Naive thymus-derived CD4-positive, alpha-beta T cell (primary cell): ENCODE data around the gene TULP1. TPM values are rescaled to one million over a fixed set of nuclear protein-coding genes. Genes with fewer than 3 reads are reported as not detected.

Source experiments
- ATAC-seq: fragments of 150-1000 bp; cut with Tn5 transposase; 2 replicates; pipeline ENCODE4 v1.10.0; 2021; ENCODE audit warnings: mild to moderate bottlenecking, moderate library complexity
- CTCF ChIA-PET: fragments of 350-600 bp; sonication (Branson Sonifier 250); formaldehyde crosslinking; loops from one replicate; lab custom pipeline; 2021; ENCODE audit warnings: antibody characterized with exemption; lab: Charles Lee
- POLR2A ChIA-PET: fragments of 350-600 bp; sonication (Branson Sonifier 250); formaldehyde crosslinking; loops from one replicate; lab custom pipeline; 2021; ENCODE audit warnings: antibody characterized with exemption, inconsistent platforms; lab: Charles Lee
- DNase-seq, 9 donors: peaks; one replicate each; pipeline versions ENCODE4 v3.0.0 to v3.0.0-alpha.2; 2020 to 2022; ENCODE audit warnings: mixed read lengths in 1 of 9
- H3K27ac ChIP-seq: one replicate; pipeline ENCODE4 v1.7.0; 2013; ENCODE audit warnings: mild to moderate bottlenecking, low read depth, low read length, moderate library complexity
- H3K27me3 ChIP-seq, 2 donors: one replicate each; pipeline ENCODE4 v1.7.0; 2013; ENCODE audit warnings: low read length in 2 of 2, mild to moderate bottlenecking in 2 of 2, moderate library complexity in 2 of 2; ENCODE audit not compliant: control insufficient read depth in 2 of 2, insufficient read depth in 2 of 2
- H3K36me3 ChIP-seq, 3 experiments: 1 replicate in 2 of 3; 2 replicates in 1 of 3; pipeline ENCODE4 v1.7.0; 2013; ENCODE audit warnings: low read length in 3 of 3, mild to moderate bottlenecking in 3 of 3, moderate library complexity in 1 of 3; ENCODE audit not compliant: insufficient read depth in 3 of 3, control insufficient read depth in 2 of 3
- H3K4me1 ChIP-seq, 2 donors: one replicate each; pipeline ENCODE4 v1.7.0; 2013; ENCODE audit warnings: low read length in 2 of 2, mild to moderate bottlenecking in 2 of 2, moderate library complexity in 1 of 2; ENCODE audit not compliant: control insufficient read depth in 2 of 2, insufficient read depth in 2 of 2
- H3K4me3 ChIP-seq: 2 replicates; pipeline ENCODE4 v1.7.0; 2013; ENCODE audit warnings: mild to moderate bottlenecking, low read length
- H3K9me3 ChIP-seq, 3 experiments: 1 replicate in 2 of 3; 2 replicates in 1 of 3; pipeline ENCODE4 v1.7.0; 2013; ENCODE audit warnings: low read length in 3 of 3; ENCODE audit not compliant: control insufficient read depth in 2 of 3
- H3K27ac Mint-ChIP-seq, 9 donors: one replicate each; pipeline ENCODE4 v1.8.0; 2020 to 2022; ENCODE audit warnings: mixed read lengths in 9 of 9, mild to moderate bottlenecking in 8 of 9, moderate library complexity in 5 of 9, inconsistent platforms in 2 of 9
- H3K27me3 Mint-ChIP-seq, 5 donors: one replicate each; pipeline ENCODE4 v1.8.0; 2021 to 2022; ENCODE audit warnings: mixed read lengths in 5 of 5, mild to moderate bottlenecking in 1 of 5
- H3K36me3 Mint-ChIP-seq, 5 donors: one replicate each; pipeline ENCODE4 v1.8.0; 2020 to 2022; ENCODE audit warnings: mixed read lengths in 5 of 5, mild to moderate bottlenecking in 3 of 5, inconsistent platforms in 1 of 5
- H3K4me1 Mint-ChIP-seq, 7 donors: one replicate each; pipeline ENCODE4 v1.8.0; 2020 to 2022; ENCODE audit warnings: mixed read lengths in 7 of 7, mild to moderate bottlenecking in 3 of 7, inconsistent platforms in 1 of 7
- H3K4me3 Mint-ChIP-seq, 10 donors: one replicate each; pipeline ENCODE4 v1.8.0; 2020 to 2022; ENCODE audit warnings: mild to moderate bottlenecking in 10 of 10, mixed read lengths in 10 of 10, moderate library complexity in 6 of 10, inconsistent platforms in 2 of 10
- H3K9me3 Mint-ChIP-seq, 11 donors: one replicate each; pipeline ENCODE4 v1.8.0; 2020 to 2022; ENCODE audit warnings: mixed read lengths in 11 of 11, mild to moderate bottlenecking in 4 of 11, inconsistent platforms in 1 of 11, moderate library complexity in 1 of 11
- intact Hi-C, 2 donors: fragments of 100-400 bp; cut with micrococcal nuclease; formaldehyde crosslinking; loops; one replicate each; pipeline ENCODE4 v1.15.1; 2023
- polyA plus RNA-seq, 2 donors: library from polyadenylated mRNA; unstranded; fragments of 300-500 nt; fragmentation: Illumina TruSeq; gene quantifications; one replicate each; pipeline ENCODE4 v1.2.3, GENCODE V29; 2021
- total RNA-seq, 6 experiments: library from RNA in 5 of 6; stranded (reverse) in 5 of 6; gene quantifications; 1 replicate in 5 of 6; 2 replicates in 1 of 6; pipeline ENCODE4 v1.2.3 and lab custom pipeline; 2021 to 2026

The TULP1 gene
- total and polyA plus RNA-seq, 7 experiments from 2014 or later, result not detected

DNA sequence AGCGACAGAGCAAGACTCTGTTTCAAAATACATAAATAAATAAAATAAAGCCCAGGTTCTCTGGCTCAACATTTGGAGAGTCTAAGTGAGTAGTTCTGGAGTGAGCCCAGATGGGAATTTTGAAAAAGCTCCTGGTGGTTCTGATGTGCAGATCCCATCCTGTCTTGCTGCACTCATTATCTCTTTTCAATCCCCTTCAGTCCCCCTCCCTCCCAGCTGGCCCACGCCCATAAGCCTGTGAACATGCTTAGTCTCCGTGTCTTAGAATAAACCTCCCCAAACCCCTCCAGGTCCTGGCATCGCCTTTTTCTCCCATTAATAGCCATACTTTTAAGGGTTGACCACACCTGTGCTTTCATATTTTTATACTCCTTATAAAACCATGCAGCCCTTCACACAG is 19.4 kb upstream of the TULP1 start:
- Histone ChIP-seq H3K27me3 (no peaks in the 10 kb centered on the region), H3K27ac (no peak overlapping the region), H3K9me3 (no peaks in the 10 kb centered on the region), H3K36me3 (no peaks in the 10 kb centered on the region), H3K4me1 (no peaks in the 10 kb centered on the region), H3K4me3 (no peak overlapping the region)
- ATAC-seq (no peak), DNase-seq (no peak)
- Mint-ChIP-seq H3K27me3 (peaks cover 0 to 25% (median 8%) of the 10 kb centered on the region in 5 donors), H3K27ac (no peak overlapping the region), H3K4me1 (peaks cover 4 to 18% (median 13%) of the 10 kb centered on the region in 7 donors), H3K9me3 (no peaks in the 10 kb centered on the region), H3K36me3 (no peaks in the 10 kb centered on the region), H3K4me3 (no peak overlapping the region)
- POLR2A ChIA-PET, result interaction anchor here (0.6 kb wide), 1 partner anchor 161 kb away, joined by 3 read pairs; no protein-coding TSS in a partner anchor
- intact Hi-C loops, result no loop called here
- CTCF ChIA-PET, result interaction anchor here (0.5 kb wide), 1 partner anchor 1175 kb away, joined by 3 read pairs; no protein-coding TSS in a partner anchor

DNA sequence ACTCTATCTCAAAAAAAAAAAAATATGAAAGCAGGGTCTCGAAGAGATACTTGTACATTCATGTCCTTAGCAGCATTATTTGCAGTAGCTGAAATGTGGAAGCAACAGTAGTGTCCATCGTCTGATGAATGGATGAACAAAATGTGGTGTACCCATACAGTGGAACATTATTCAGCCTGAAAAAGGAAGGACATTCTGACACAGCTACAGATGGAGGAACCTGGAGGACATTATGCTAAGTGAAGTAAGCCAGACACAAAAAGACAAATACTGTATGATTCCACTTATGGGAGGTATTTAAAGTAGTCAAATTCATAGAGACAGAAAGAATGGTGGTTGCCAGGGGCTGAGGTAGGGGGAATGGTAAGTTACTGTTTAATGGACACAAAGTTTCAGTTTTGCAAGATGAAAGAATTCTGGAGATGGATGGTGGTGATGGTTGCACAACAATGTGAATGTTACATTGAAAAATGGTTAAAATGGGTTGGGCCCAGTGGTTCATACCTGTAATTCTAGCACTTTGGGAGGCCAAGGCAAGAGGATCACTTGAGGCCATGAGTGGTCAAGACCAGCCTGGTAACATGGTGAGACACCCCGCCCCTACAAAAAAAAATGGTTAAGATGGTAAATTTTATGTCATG is 11.8 kb upstream of the TULP1 start:
- ATAC-seq, result no peak
- H3K36me3 Mint-ChIP-seq, result no peaks in the 10 kb centered on the region
- ChIA-PET CTCF (interaction anchor here (0.6 to 6.8 kb wide), 7 partner anchors 34 to 214 kb away, joined by 3 to 64 read pairs (median 4); partner anchors contain the start of gene ARMC12), POLR2A (interaction anchor here (0.9 kb wide), 1 partner anchor 27 kb away, joined by 5 read pairs; no protein-coding TSS in a partner anchor)
- no peaks in the 10 kb centered on the region for H3K36me3 ChIP-seq
- no peaks in the 10 kb centered on the region for H3K27me3 ChIP-seq
- H3K4me3 Mint-ChIP-seq, result peak overlapping the region in 1 of 10 donors; percentile 16
- no peaks in the 10 kb centered on the region for H3K9me3 Mint-ChIP-seq
- no peaks in the 10 kb centered on the region for H3K9me3 ChIP-seq
- no peaks in the 10 kb centered on the region for H3K27me3 Mint-ChIP-seq
- intact Hi-C loops, result loop anchor here in 1 of 2 donors (5.0 kb wide), 2 partner anchors 43 to 573 kb away; no protein-coding TSS in a partner anchor
- peak overlapping the region in 7 of 9 donors; percentile 4 to 82 (median 45) for H3K27ac Mint-ChIP-seq
- no peak overlapping the region for H3K4me3 ChIP-seq
- no peak for DNase-seq
- peaks cover 9 to 19% of the 10 kb centered on the region in 2 donors for H3K4me1 ChIP-seq
- H3K4me1 Mint-ChIP-seq, result peaks cover 9 to 33% (median 26%) of the 10 kb centered on the region in 7 donors
- H3K27ac ChIP-seq, result no peak overlapping the region

GRCh38 chr6:35522660-35523658 is 10.3 kb upstream of the TULP1 start:
- CTCF ChIA-PET, result interaction anchor here (0.6 to 6.8 kb wide), 20 partner anchors 13 to 264 kb away, joined by 3 to 64 read pairs (median 4); partner anchors contain the start of gene ARMC12
- peaks cover 0 to 2% (median 0%) of the 10 kb centered on the region in 5 donors for H3K27me3 Mint-ChIP-seq
- POLR2A ChIA-PET, result interaction anchor here (0.6 to 0.9 kb wide), 2 partner anchors 29 to 58 kb away, joined by 5 to 7 read pairs; no protein-coding TSS in a partner anchor
- DNase-seq (peak; percentile 61 to 82 (median 74)), ATAC-seq (peak; percentile 89)
- H3K27ac ChIP-seq, result peak overlapping the region; percentile 53
- peak overlapping the region; percentile 53 to 91 (median 77) for H3K27ac Mint-ChIP-seq
- H3K36me3 Mint-ChIP-seq, result no peaks in the 10 kb centered on the region
- H3K4me3 Mint-ChIP-seq, result peak overlapping the region; percentile 56 to 84 (median 76)
- H3K4me1 ChIP-seq, result peaks cover 9 to 19% of the 10 kb centered on the region in 2 donors
- no peak overlapping the region for H3K4me3 ChIP-seq
- intact Hi-C loops, result loop anchor here (1.0 to 5.0 kb wide), 9 partner anchors 24 to 838 kb away; partner anchors contain the start of gene ARMC12 (in 2 of the 2)
- H3K36me3 ChIP-seq, result no peaks in the 10 kb centered on the region
- H3K27me3 ChIP-seq, result no peaks in the 10 kb centered on the region
- H3K9me3 ChIP-seq, result no peaks in the 10 kb centered on the region
- H3K9me3 Mint-ChIP-seq, result no peaks in the 10 kb centered on the region
- peaks cover 9 to 32% (median 26%) of the 10 kb centered on the region in 7 donors for H3K4me1 Mint-ChIP-seq

DNA sequence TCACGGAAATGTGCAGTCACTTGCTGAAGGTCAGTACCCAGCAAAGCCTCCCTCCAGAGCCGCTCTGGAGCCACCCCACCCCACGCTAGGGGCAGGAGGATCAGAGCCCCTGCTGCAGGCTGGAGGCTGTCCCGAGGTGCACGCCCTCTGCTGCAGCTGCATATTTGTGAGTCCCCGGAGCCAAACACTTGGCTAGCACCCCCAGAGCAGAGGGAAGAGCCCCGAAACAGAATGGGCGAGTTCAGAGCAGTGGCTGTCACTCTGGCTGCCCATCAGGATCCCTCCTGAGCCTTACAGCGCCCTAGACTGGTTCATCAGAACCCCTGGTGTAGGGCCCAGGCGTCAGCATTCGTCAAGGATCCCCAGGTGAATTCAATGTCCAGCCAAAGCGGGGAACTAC is 9.5 kb upstream of the TULP1 start:
- CTCF ChIA-PET, result interaction anchor here (0.6 to 6.8 kb wide), 13 partner anchors 12 to 226 kb away, joined by 3 to 64 read pairs (median 5); partner anchors contain the start of gene ARMC12
- H3K36me3 Mint-ChIP-seq, result no peaks in the 10 kb centered on the region
- H3K4me3 ChIP-seq, result no peak overlapping the region
- H3K27ac Mint-ChIP-seq, result peak overlapping the region in 4 of 9 donors; percentile 29 to 84 (median 68)
- H3K4me3 Mint-ChIP-seq, result peak overlapping the region in 3 of 10 donors; percentile 70 to 79 (median 73)
- peaks cover 0 to 2% (median 0%) of the 10 kb centered on the region in 5 donors for H3K27me3 Mint-ChIP-seq
- no peak for DNase-seq
- H3K27ac ChIP-seq, result no peak overlapping the region
- H3K9me3 Mint-ChIP-seq, result no peaks in the 10 kb centered on the region
- no peaks in the 10 kb centered on the region for H3K9me3 ChIP-seq
- peaks cover 9 to 19% of the 10 kb centered on the region in 2 donors for H3K4me1 ChIP-seq
- H3K36me3 ChIP-seq, result no peaks in the 10 kb centered on the region
- intact Hi-C loops, result loop anchor here (1.0 to 5.0 kb wide), 8 partner anchors 23 to 839 kb away; partner anchors contain the start of gene ARMC12 (in 2 of the 2)
- no peaks in the 10 kb centered on the region for H3K27me3 ChIP-seq
- ATAC-seq, result no peak
- peaks cover 9 to 29% (median 26%) of the 10 kb centered on the region in 7 donors for H3K4me1 Mint-ChIP-seq
- POLR2A ChIA-PET, result no interaction called here

DNA sequence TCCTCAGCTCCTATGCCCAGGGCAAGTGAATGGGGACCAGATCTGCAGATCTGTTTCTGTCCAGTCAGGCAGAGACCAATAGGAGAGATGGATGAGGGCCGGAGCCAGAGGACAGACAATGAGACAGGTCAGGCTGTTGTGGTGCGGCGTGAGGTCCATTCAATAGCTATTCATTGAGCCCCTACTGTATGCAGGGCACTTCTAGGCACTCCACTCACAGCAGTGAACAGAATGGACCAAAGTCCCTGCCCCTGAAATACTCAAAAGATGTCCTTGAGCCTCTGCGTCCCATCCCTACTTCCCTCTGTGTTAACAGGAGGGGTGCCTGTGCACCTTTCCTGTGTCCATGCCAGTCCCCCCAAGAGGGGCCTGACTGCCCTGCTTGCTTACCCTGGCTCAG is 8.5 kb upstream of the TULP1 start:
- Histone ChIP-seq H3K4me1 (peaks cover 9 to 19% of the 10 kb centered on the region in 2 donors), H3K27ac (no peak overlapping the region), H3K27me3 (no peaks in the 10 kb centered on the region), H3K9me3 (no peaks in the 10 kb centered on the region), H3K4me3 (no peak overlapping the region), H3K36me3 (no peaks in the 10 kb centered on the region)
- POLR2A ChIA-PET, result no interaction called here
- Mint-ChIP-seq H3K36me3 (no peaks in the 10 kb centered on the region), H3K9me3 (no peaks in the 10 kb centered on the region), H3K27me3 (peaks cover 0 to 2% (median 0%) of the 10 kb centered on the region in 5 donors), H3K4me1 (peaks cover 9 to 29% (median 26%) of the 10 kb centered on the region in 7 donors), H3K27ac (peak overlapping the region in 1 of 9 donors; percentile 17), H3K4me3 (no peak overlapping the region)
- ATAC-seq (no peak), DNase-seq (no peak)
- CTCF ChIA-PET, result interaction anchor here (1.2 to 6.8 kb wide), 3 partner anchors 29 to 217 kb away, joined by 3 to 64 read pairs (median 12); partner anchors contain the start of gene ARMC12
- intact Hi-C loops, result loop anchor here in 1 of 2 donors (5.0 kb wide), 2 partner anchors 46 to 576 kb away; no protein-coding TSS in a partner anchor
